K562 (cell line): ENCODE measurements around the gene OR10J5. TPM values are rescaled to one million over a fixed set of nuclear protein-coding genes. Genes with fewer than 3 reads are reported as not detected.

Experiments used
- ATAC-seq: fragments of 200-7000 bp; cut with Tn5 transposase; 3 replicates; pipeline ENCODE4 v1.9.1; 2020; ENCODE audit warnings: moderate library complexity
- BruUV-seq: library from RNA; stranded (reverse); fragments of 400-500 nt; replicated peaks from 2 replicates; lab custom pipeline; 2021; lab: Mats Ljungman, UMichigan
- CTCF ChIA-PET: fragments of 300-600 bp; formaldehyde crosslinking; extraction: SDS; loops from one replicate; lab custom pipeline; 2021; ENCODE audit warnings: low intra/inter-chr PET ratio; lab: Yijun Ruan, JAX
- POLR2A ChIA-PET: fragments of 300-600, 350-650 bp; sonication (Branson Sonifier 250); formaldehyde crosslinking; extraction: SDS; loops from one replicate; lab custom pipeline; 2021; ENCODE audit warnings: antibody characterized with exemption, inconsistent platforms; lab: Yijun Ruan, JAX
- DNase-seq, 4 experiments: peaks; one replicate each; pipeline versions ENCODE4 v3.0.0 to v3.0.0-alpha.2; 2011 to 2018; ENCODE audit warnings: low spot score in 3 of 4, mixed read lengths in 3 of 4; ENCODE audit errors: extremely low read depth in 1 of 4
- FAIRE-seq: peaks from 2 replicates; lab custom pipeline; 2011; peaks lifted over from hg19 to GRCh38; lab: Jason Lieb, UNC
- H2AFZ ChIP-seq: 2 replicates; pipeline ENCODE4 v1.6.0; 2011; ENCODE audit warnings: low read depth, low read length, control low read depth, inconsistent platforms
- H3K27ac ChIP-seq: fragments of 200-600 bp; 3 replicates; pipeline ENCODE4 v1.8.0; 2011; ENCODE audit warnings: low read depth, mild to moderate bottlenecking, control low read depth, inconsistent platforms, low read length, moderate library complexity, mixed read lengths; ENCODE audit errors: extremely low read depth
- H3K27me3 ChIP-seq, 2 experiments: fragments of 300-600 bp in 1 of 2; 2 replicates in 1 of 2; 3 replicates in 1 of 2; pipeline versions ENCODE4 v1.6.0 to v1.8.0; 2011; ENCODE audit warnings: inconsistent platforms in 2 of 2, low read length in 2 of 2, mild to moderate bottlenecking in 1 of 2, mixed read lengths in 1 of 2, moderate library complexity in 1 of 2; ENCODE audit not compliant: control insufficient read depth in 2 of 2, insufficient read depth in 2 of 2
- H3K36me3 ChIP-seq: fragments of 300-600 bp; 3 replicates; pipeline ENCODE4 v1.8.0; 2011; ENCODE audit warnings: mild to moderate bottlenecking, low read length, inconsistent platforms; ENCODE audit not compliant: control insufficient read depth, insufficient read depth
- H3K4me1 ChIP-seq, 2 experiments: fragments of 200-600 bp in 1 of 2; replicated peaks in 1 of 2; 2 replicates in 1 of 2; 3 replicates in 1 of 2; pipeline versions ENCODE4 v1.5.1 to v1.8.0; 2011; ENCODE audit warnings: inconsistent platforms in 2 of 2, low read length in 2 of 2, mild to moderate bottlenecking in 1 of 2, mixed read lengths in 1 of 2, moderate library complexity in 1 of 2; ENCODE audit not compliant: control insufficient read depth in 2 of 2, insufficient read depth in 2 of 2
- H3K4me2 ChIP-seq: 2 replicates; pipeline ENCODE4 v1.6.1; 2011; ENCODE audit warnings: low read length, control low read depth, inconsistent platforms, mixed read lengths; ENCODE audit not compliant: insufficient read depth
- H3K4me3 ChIP-seq: fragments of 200-600 bp; sonication (generic), shearing (Covaris generic); 2 replicates; pipeline ENCODE4 v1.5.1; 2016; ENCODE audit warnings: control low read depth, inconsistent platforms
- H3K79me2 ChIP-seq: fragments of 200-600 bp; 3 replicates; pipeline ENCODE4 v1.8.0; 2011; ENCODE audit warnings: low read length, inconsistent platforms; ENCODE audit not compliant: control insufficient read depth, insufficient read depth
- H3K9ac ChIP-seq, 2 experiments: 2 replicates each; pipeline versions ENCODE4 v1.6.0 to v1.6.1; 2011; ENCODE audit warnings: low read depth in 2 of 2, low read length in 2 of 2, control low read depth in 1 of 2, inconsistent platforms in 1 of 2, mild to moderate bottlenecking in 1 of 2, mixed read lengths in 1 of 2; ENCODE audit not compliant: insufficient read depth in 1 of 2
- H3K9me1 ChIP-seq: one replicate; pipeline ENCODE4 v1.6.0; 2011; ENCODE audit warnings: inconsistent platforms, mild to moderate bottlenecking, low read length, moderate library complexity; ENCODE audit not compliant: control insufficient read depth, insufficient read depth
- H3K9me3 ChIP-seq: replicated peaks from 2 replicates; pipeline ENCODE4 v1.5.1; 2011; ENCODE audit warnings: low read depth, low read length, inconsistent platforms; ENCODE audit not compliant: control insufficient read depth, insufficient read depth
- H4K20me1 ChIP-seq: replicated peaks from 2 replicates; pipeline ENCODE4 v1.6.1; 2011; ENCODE audit warnings: low read length, inconsistent platforms, mixed read lengths; ENCODE audit not compliant: control insufficient read depth, insufficient read depth
- CEBPB ChIP-seq: fragments of 450-650 bp; IDR thresholded peaks from 2 replicates; pipeline ENCODE4 v1.6.1; 2016; ENCODE audit warnings: missing genetic modification characterization, missing compliant biosample characterization
- CREBBP ChIP-seq: IDR thresholded peaks from one replicate; pipeline ENCODE4 v1.6.1; 2012; ENCODE audit warnings: low read depth, mild to moderate bottlenecking, control low read depth, inconsistent platforms, low read length
- ESRRB ChIP-seq: fragments of 250-450 bp; sonication (Bioruptor Pico); IDR thresholded peaks from 2 replicates; pipeline ENCODE4 v1.5.0; 2020; ENCODE audit warnings: mild to moderate bottlenecking, moderate library complexity, borderline replicate concordance
- OTX1 ChIP-seq: fragments of 450-650 bp; formaldehyde crosslinking; IDR thresholded peaks from 2 replicates; pipeline ENCODE4 v1.4.0; 2022; ENCODE audit warnings: mild to moderate bottlenecking
- PML ChIP-seq: IDR thresholded peaks from 2 replicates; pipeline ENCODE4 v1.6.1; 2012; ENCODE audit warnings: low read length, inconsistent platforms
- PREB ChIP-seq: sonication (generic); formaldehyde crosslinking; IDR thresholded peaks from 2 replicates; pipeline ENCODE4 v1.8.1; 2023; ENCODE audit warnings: mild to moderate bottlenecking, missing genetic modification reagents
- RERE ChIP-seq: sonication (generic); formaldehyde crosslinking; IDR thresholded peaks from 2 replicates; pipeline ENCODE4 v1.8.0; 2023; ENCODE audit warnings: missing genetic modification reagents, mild to moderate bottlenecking, borderline replicate concordance
- RREB1 ChIP-seq: fragments of 250-450 bp; sonication (Bioruptor Pico); IDR thresholded peaks from 2 replicates; pipeline ENCODE4 v1.4.0; 2020
- TEAD4 ChIP-seq, 2 experiments: sonication (generic) in 1 of 2; formaldehyde crosslinking in 1 of 2; IDR thresholded peaks; 2 replicates each; pipeline versions ENCODE4 v1.6.1 to v1.8.0; 2012 to 2022; ENCODE audit warnings: borderline replicate concordance in 1 of 2, inconsistent platforms in 1 of 2, low read length in 1 of 2, mild to moderate bottlenecking in 1 of 2, missing genetic modification reagents in 1 of 2
- ZNF311 ChIP-seq: fragments of 250-450 bp; sonication (Bioruptor Pico); IDR thresholded peaks from 2 replicates; pipeline ENCODE4 v1.4.0; 2020; ENCODE audit warnings: mild to moderate bottlenecking, moderate library complexity
- ZNF778 ChIP-seq: fragments of 450-650 bp; formaldehyde crosslinking; IDR thresholded peaks from 2 replicates; pipeline ENCODE4 v1.4.0; 2020; ENCODE audit warnings: mild to moderate bottlenecking, moderate library complexity
- WGBS: fragments of 100-300 bp; shearing (Covaris generic); methylation state at CpG from one replicate; pipeline ENCODE4 v1.1.6; 2016; ENCODE audit warnings: low coverage, mixed read lengths; ENCODE audit not compliant: insufficient coverage; ENCODE audit errors: missing lambda C conversion rate; 5-methylcytosine and 5-hydroxymethylcytosine counted together
- in situ Hi-C: fragments of 300-500 bp; cut with MboI; formaldehyde crosslinking; loops from 4 replicates; pipeline ENCODE4 v1.15.0; 2018; ENCODE audit warnings: inconsistent platforms, mixed read lengths
- intact Hi-C: fragments of 100-400 bp; cut with micrococcal nuclease; formaldehyde crosslinking; loops from 2 replicates; pipeline ENCODE4 v1.14.2; 2022
- polyA plus RNA-seq, 8 experiments: library from polyadenylated mRNA; depleted of rRNA in 4 of 8; stranded (reverse) in 5 of 8; unstranded in 3 of 8; fragments of >200 nt; fragmentation: Nextera tagmentation in 2 of 8; fragmentation: Illumina TruSeq in 1 of 8; extraction: Ambion mirVana in 2 of 8; extraction: Trizol in 1 of 8; gene quantifications; 2 replicates each; pipeline versions ENCODE4 v1.2.1 to v1.2.3, GENCODE V29; 2011 to 2014; ENCODE audit warnings: inconsistent platforms in 1 of 8, missing spikeins in 1 of 8
- total RNA-seq, 7 experiments: library from RNA; depleted of rRNA in 6 of 7; stranded (reverse); fragments of >200 nt in 6 of 7; fragmentation: Illumina TruSeq in 2 of 7; extraction: Trizol in 2 of 7; gene quantifications; 2 replicates each; pipeline versions ENCODE4 v1.2.1 to v1.2.3, GENCODE V29; 2011 to 2021; ENCODE audit warnings: low replicate concordance in 1 of 7

Gene OR10J5
- total and polyA plus RNA-seq, 9 of the 15 experiments (the other 6 are each of a cell fraction or from before 2014, with no cell fraction given) = not detected

- Histone ChIP-seq H4K20me1 (no peaks in the 10 kb centered on the region), H3K27ac (no peak overlapping the region), H3K9me1 (no peaks in the 10 kb centered on the region), H3K9me3 (no peaks in the 10 kb centered on the region), H3K27me3 (no peaks in the 10 kb centered on the region), H3K4me3 (no peak overlapping the region), H3K36me3 (no peaks in the 10 kb centered on the region), H3K9ac (no peak overlapping the region), H3K79me2 (no peaks in the 10 kb centered on the region), H3K4me1 (no peaks in the 10 kb centered on the region), H2AFZ (no peak overlapping the region), H3K4me2 (no peak overlapping the region)
- BruUV-seq = no TSS peak
- FAIRE-seq (no peak), ATAC-seq (no peak), DNase-seq (no peak)
- ChIA-PET POLR2A (no interaction called here), CTCF (no interaction called here)
- in situ Hi-C loops (no loop called here), intact Hi-C loops (no loop called here)
- 0% methylated on average over 1 of the region's 1 CpG for WGBS
- TF ChIP-seq PML (no peak), RERE (CRISPR knock-in tag) (no peak), CREBBP (no peak), PREB (no peak), RREB1 (CRISPR knock-in tag) (no peak), CEBPB (tag) (no peak), ZNF311 (CRISPR knock-in tag) (no peak), ZNF778 (CRISPR knock-in tag) (no peak), OTX1 (CRISPR knock-in tag) (no peak), ESRRB (CRISPR knock-in tag) (no peak), TEAD4 (IDR thresholded peaks at IDR 0.05; ENCODE audit: low read length) (no peak), TEAD4 (CRISPR knock-in tag; IDR thresholded peaks at IDR 0.05; ENCODE audit: borderline replicate concordance) (no peak)
Observed at GRCh38 chr1:159554696-159555095, 18.9 kb upstream of the OR10J5 start.
